ENCODE data around the gene PKNOX2.

GRCh38 chr11:125139778-125140177 is 24.8 kb upstream of the PKNOX2 start:
- no peak for TF ChIP-seq PTTG1 (tag; IDR thresholded peaks at IDR 0.05; ENCODE audit: low read depth)
- no peak for TF ChIP-seq YY1 (IDR thresholded peaks at IDR 0.05; ENCODE audit: borderline replicate concordance in 1 of 3, control insufficient read depth in 1 of 3, extremely low read depth in 1 of 3, insufficient read depth in 3 of 3, insufficient read length in 1 of 3, insufficient replicate concordance in 2 of 3, low read depth in 1 of 3, low read length in 2 of 3)
